Activated CD4-positive, CD25-positive, alpha-beta regulatory T cell treated with anti-CD3 and anti-CD28 coated beads, Interleukin-2, amount 50 U/mL, for 72 hours (primary cell): ENCODE data around the gene TANGO2.

ENCODE experiments used
- DNase-seq: peaks from one replicate; pipeline ENCODE4 v3.0.0; 2021

The TANGO2 gene

GRCh38 chr22:19996694-19997384, 24.1 kb upstream of the TANGO2 start:
- no peak for DNase-seq

GRCh38 chr22:19997561-19998231, 23.2 kb upstream of the TANGO2 start:
- DNase-seq = no peak

- no peak for DNase-seq
These were observed 22.5 kb upstream of the TANGO2 start for GRCh38 chr22:19998232-19998951.

GRCh38 chr22:19998991-19999820, 21.7 kb upstream of the TANGO2 start:
- no peak for DNase-seq

- no peak for DNase-seq
These were observed 20.4 kb upstream of the TANGO2 start for GRCh38 chr22:20000246-20001081.

- DNase-seq = no peak
These were observed 19.8 kb upstream of the TANGO2 start for GRCh38 chr22:20001082-20001638.

- DNase-seq = no peak
These were observed 18.8 kb upstream of the TANGO2 start for GRCh38 chr22:20002128-20002527.

GRCh38 chr22:20002636-20003035, 18.3 kb upstream of the TANGO2 start:
- no peak for DNase-seq

GRCh38 chr22:20003304-20003703, 17.6 kb upstream of the TANGO2 start:
- DNase-seq = no peak

GRCh38 chr22:20004464-20004863, 16.4 kb upstream of the TANGO2 start:
- DNase-seq = no peak

GRCh38 chr22:20008221-20008995, 12.5 kb upstream of the TANGO2 start:
- DNase-seq = no peak

- DNase-seq = no peak
These were observed 11.9 kb upstream of the TANGO2 start for GRCh38 chr22:20009018-20009491.

- no peak for DNase-seq
These were observed 11.2 kb upstream of the TANGO2 start for GRCh38 chr22:20009582-20010306.

GRCh38 chr22:20010307-20011122, 10.4 kb upstream of the TANGO2 start:
- no peak for DNase-seq

- no peak for DNase-seq
These were observed 9.6 kb upstream of the TANGO2 start for GRCh38 chr22:20011123-20011992.

GRCh38 chr22:20011993-20012740, 8.7 kb upstream of the TANGO2 start:
- DNase-seq = no peak

GRCh38 chr22:20012741-20013331, 8.1 kb upstream of the TANGO2 start:
- no peak for DNase-seq
